ENCODE measurements around the gene FBXO21.
"Not testable (repeated sequence)": the region's sequence is repeated elsewhere in the genome, so short reads cannot be mapped to it uniquely, and the experiment has no call there.

The FBXO21 gene

GRCh38 chr12:117134721-117135120, 55.5 kb downstream of the FBXO21 start:
- DNase-seq, result no peak

GRCh38 chr12:117134059-117134458, 56.2 kb downstream of the FBXO21 start:
- no peak for DNase-seq

GRCh38 chr12:117130801-117131200, 59.5 kb downstream of the FBXO21 start:
- DNase-seq, result no peak

GRCh38 chr12:117129391-117129790, 60.9 kb downstream of the FBXO21 start:
- no peak for DNase-seq

GRCh38 chr12:117127933-117128823, 62.1 kb downstream of the FBXO21 start:
- no peak for DNase-seq

- no peak for DNase-seq
Observed at GRCh38 chr12:117126335-117126734, 63.9 kb downstream of the FBXO21 start.

- no peak for DNase-seq
Observed at GRCh38 chr12:117125767-117126166, 64.5 kb downstream of the FBXO21 start.

- DNase-seq, result no peak
Observed at GRCh38 chr12:117125272-117125613, 65.0 kb downstream of the FBXO21 start.

GRCh38 chr12:117124421-117125271, 65.6 kb downstream of the FBXO21 start:
- DNase-seq, result no peak

GRCh38 chr12:117121441-117121840, 68.8 kb downstream of the FBXO21 start:
- DNase-seq, result no peak

GRCh38 chr12:117120787-117121186, 69.5 kb downstream of the FBXO21 start:
- DNase-seq, result no peak

GRCh38 chr12:117119592-117120198, 70.6 kb downstream of the FBXO21 start:
- DNase-seq, result no peak

- DNase-seq, result no peak
Observed at GRCh38 chr12:117118838-117119591, 71.3 kb downstream of the FBXO21 start.

GRCh38 chr12:117114784-117115183, 75.5 kb downstream of the FBXO21 start:
- DNase-seq, result no peak

- DNase-seq, result no peak
Observed at GRCh38 chr12:117113231-117113630, 77.0 kb downstream of the FBXO21 start.

GRCh38 chr12:117111821-117112595, 78.3 kb downstream of the FBXO21 start:
- no peak for DNase-seq

GRCh38 chr12:117111386-117111785, 78.9 kb downstream of the FBXO21 start:
- no peak for DNase-seq

GRCh38 chr12:117109943-117110635, 80.2 kb downstream of the FBXO21 start:
- no peak for DNase-seq

- no peak for DNase-seq
Observed at GRCh38 chr12:117105902-117106301, 84.4 kb downstream of the FBXO21 start.

GRCh38 chr12:117104003-117104402, 86.3 kb downstream of the FBXO21 start:
- DNase-seq, result not testable (repeated sequence)

GRCh38 chr12:117102800-117103181, 87.5 kb downstream of the FBXO21 start:
- no peak for DNase-seq
